Naive thymus-derived CD4-positive, alpha-beta T cell (primary cell): ENCODE measurements around the gene PPP5C. TPM values are rescaled to one million over a fixed set of nuclear protein-coding genes. Genes with fewer than 3 reads are reported as not detected.
"Not testable (repeated sequence)": the region's sequence is repeated elsewhere in the genome, so short reads cannot be mapped to it uniquely, and the experiment has no call there.

Experiments
- ATAC-seq: fragments of 150-1000 bp; cut with Tn5 transposase; 2 replicates; pipeline ENCODE4 v1.10.0; 2021; ENCODE audit warnings: mild to moderate bottlenecking, moderate library complexity
- CTCF ChIA-PET: fragments of 350-600 bp; sonication (Branson Sonifier 250); formaldehyde crosslinking; loops from one replicate; lab custom pipeline; 2021; ENCODE audit warnings: antibody characterized with exemption; lab: Charles Lee
- POLR2A ChIA-PET: fragments of 350-600 bp; sonication (Branson Sonifier 250); formaldehyde crosslinking; loops from one replicate; lab custom pipeline; 2021; ENCODE audit warnings: antibody characterized with exemption, inconsistent platforms; lab: Charles Lee
- DNase-seq, 9 donors: peaks; one replicate each; pipeline versions ENCODE4 v3.0.0 to v3.0.0-alpha.2; 2020 to 2022; ENCODE audit warnings: mixed read lengths in 1 of 9
- H3K27ac ChIP-seq: one replicate; pipeline ENCODE4 v1.7.0; 2013; ENCODE audit warnings: mild to moderate bottlenecking, low read depth, low read length, moderate library complexity
- H3K27me3 ChIP-seq, 2 donors: one replicate each; pipeline ENCODE4 v1.7.0; 2013; ENCODE audit warnings: low read length in 2 of 2, mild to moderate bottlenecking in 2 of 2, moderate library complexity in 2 of 2; ENCODE audit not compliant: control insufficient read depth in 2 of 2, insufficient read depth in 2 of 2
- H3K36me3 ChIP-seq, 3 experiments: 1 replicate in 2 of 3; 2 replicates in 1 of 3; pipeline ENCODE4 v1.7.0; 2013; ENCODE audit warnings: low read length in 3 of 3, mild to moderate bottlenecking in 3 of 3, moderate library complexity in 1 of 3; ENCODE audit not compliant: insufficient read depth in 3 of 3, control insufficient read depth in 2 of 3
- H3K4me1 ChIP-seq, 2 donors: one replicate each; pipeline ENCODE4 v1.7.0; 2013; ENCODE audit warnings: low read length in 2 of 2, mild to moderate bottlenecking in 2 of 2, moderate library complexity in 1 of 2; ENCODE audit not compliant: control insufficient read depth in 2 of 2, insufficient read depth in 2 of 2
- H3K4me3 ChIP-seq: 2 replicates; pipeline ENCODE4 v1.7.0; 2013; ENCODE audit warnings: mild to moderate bottlenecking, low read length
- H3K9me3 ChIP-seq, 3 experiments: 1 replicate in 2 of 3; 2 replicates in 1 of 3; pipeline ENCODE4 v1.7.0; 2013; ENCODE audit warnings: low read length in 3 of 3; ENCODE audit not compliant: control insufficient read depth in 2 of 3
- H3K27ac Mint-ChIP-seq, 9 donors: one replicate each; pipeline ENCODE4 v1.8.0; 2020 to 2022; ENCODE audit warnings: mixed read lengths in 9 of 9, mild to moderate bottlenecking in 8 of 9, moderate library complexity in 5 of 9, inconsistent platforms in 2 of 9
- H3K27me3 Mint-ChIP-seq, 5 donors: one replicate each; pipeline ENCODE4 v1.8.0; 2021 to 2022; ENCODE audit warnings: mixed read lengths in 5 of 5, mild to moderate bottlenecking in 1 of 5
- H3K36me3 Mint-ChIP-seq, 5 donors: one replicate each; pipeline ENCODE4 v1.8.0; 2020 to 2022; ENCODE audit warnings: mixed read lengths in 5 of 5, mild to moderate bottlenecking in 3 of 5, inconsistent platforms in 1 of 5
- H3K4me1 Mint-ChIP-seq, 7 donors: one replicate each; pipeline ENCODE4 v1.8.0; 2020 to 2022; ENCODE audit warnings: mixed read lengths in 7 of 7, mild to moderate bottlenecking in 3 of 7, inconsistent platforms in 1 of 7
- H3K4me3 Mint-ChIP-seq, 10 donors: one replicate each; pipeline ENCODE4 v1.8.0; 2020 to 2022; ENCODE audit warnings: mild to moderate bottlenecking in 10 of 10, mixed read lengths in 10 of 10, moderate library complexity in 6 of 10, inconsistent platforms in 2 of 10
- H3K9me3 Mint-ChIP-seq, 11 donors: one replicate each; pipeline ENCODE4 v1.8.0; 2020 to 2022; ENCODE audit warnings: mixed read lengths in 11 of 11, mild to moderate bottlenecking in 4 of 11, inconsistent platforms in 1 of 11, moderate library complexity in 1 of 11
- intact Hi-C, 2 donors: fragments of 100-400 bp; cut with micrococcal nuclease; formaldehyde crosslinking; loops; one replicate each; pipeline ENCODE4 v1.15.1; 2023
- polyA plus RNA-seq, 2 donors: library from polyadenylated mRNA; unstranded; fragments of 300-500 nt; fragmentation: Illumina TruSeq; gene quantifications; one replicate each; pipeline ENCODE4 v1.2.3, GENCODE V29; 2021
- total RNA-seq, 6 experiments: library from RNA in 5 of 6; stranded (reverse) in 5 of 6; gene quantifications; 1 replicate in 5 of 6; 2 replicates in 1 of 6; pipeline ENCODE4 v1.2.3 and lab custom pipeline; 2021 to 2026

The PPP5C gene
- total and polyA plus RNA-seq, 7 experiments from 2014 or later, result 17.4 to 107 (median 44.7) TPM

- H3K36me3 Mint-ChIP-seq, intact Hi-C loops, H3K9me3 Mint-ChIP-seq, DNase-seq, H3K27me3 ChIP-seq, H3K27me3 Mint-ChIP-seq, H3K4me3 ChIP-seq, H3K4me1 ChIP-seq, ATAC-seq, H3K27ac Mint-ChIP-seq, H3K36me3 ChIP-seq, H3K4me3 Mint-ChIP-seq, POLR2A ChIA-PET, H3K4me1 Mint-ChIP-seq, H3K27ac ChIP-seq, H3K9me3 ChIP-seq: not testable (repeated sequence)
- CTCF ChIA-PET, result interaction anchor here (0.6 to 0.7 kb wide), 3 partner anchors 30 to 280 kb away, joined by 3 to 5 read pairs (median 3); no protein-coding TSS in a partner anchor
Measured at GRCh38 chr19:46313540-46314469, 33.1 kb upstream of the PPP5C start.

- intact Hi-C loops, result no loop called here
- H3K27me3 ChIP-seq, result no peaks in the 10 kb centered on the region
- peaks cover 0 to 1% (median 0%) of the 10 kb centered on the region in 11 donors for H3K9me3 Mint-ChIP-seq
- no peak overlapping the region for H3K4me3 ChIP-seq
- ChIA-PET POLR2A (no interaction called here), CTCF (interaction anchor here (0.9 kb wide), 1 partner anchor 37 kb away, joined by 4 read pairs; no protein-coding TSS in a partner anchor)
- H3K27me3 Mint-ChIP-seq, result peaks cover 0 to 3% (median 0%) of the 10 kb centered on the region in 5 donors
- no peaks in the 10 kb centered on the region for H3K4me1 Mint-ChIP-seq
- DNase-seq, result no peak
- H3K27ac Mint-ChIP-seq, result peak overlapping the region in 1 of 9 donors; percentile 37
- no peaks in the 10 kb centered on the region for H3K9me3 ChIP-seq
- no peaks in the 10 kb centered on the region for H3K4me1 ChIP-seq
- no peak for ATAC-seq
- H3K36me3 Mint-ChIP-seq, result no peaks in the 10 kb centered on the region
- H3K4me3 Mint-ChIP-seq, result no peak overlapping the region
- H3K36me3 ChIP-seq, result no peaks in the 10 kb centered on the region
- H3K27ac ChIP-seq, result no peak overlapping the region
Measured at GRCh38 chr19:46317339-46317738, 29.5 kb upstream of the PPP5C start.

GRCh38 chr19:46319613-46320012, 27.3 kb upstream of the PPP5C start:
- H3K4me3 Mint-ChIP-seq, result no peak overlapping the region
- Histone ChIP-seq H3K36me3 (no peaks in the 10 kb centered on the region), H3K27ac (no peak overlapping the region), H3K4me3 (no peak overlapping the region), H3K4me1 (no peaks in the 10 kb centered on the region), H3K27me3 (no peaks in the 10 kb centered on the region), H3K9me3 (no peaks in the 10 kb centered on the region)
- POLR2A ChIA-PET, result no interaction called here
- DNase-seq (no peak), ATAC-seq (no peak)
- no peaks in the 10 kb centered on the region for H3K4me1 Mint-ChIP-seq
- H3K27ac Mint-ChIP-seq, result no peak overlapping the region
- H3K9me3 Mint-ChIP-seq, result peaks cover 0 to 1% (median 0%) of the 10 kb centered on the region in 11 donors
- H3K36me3 Mint-ChIP-seq, result peaks cover 0 to 3% (median 0%) of the 10 kb centered on the region in 5 donors
- intact Hi-C loops, result no loop called here
- CTCF ChIA-PET, result no interaction called here
- H3K27me3 Mint-ChIP-seq, result peaks cover 0 to 3% (median 0%) of the 10 kb centered on the region in 5 donors

DNA sequence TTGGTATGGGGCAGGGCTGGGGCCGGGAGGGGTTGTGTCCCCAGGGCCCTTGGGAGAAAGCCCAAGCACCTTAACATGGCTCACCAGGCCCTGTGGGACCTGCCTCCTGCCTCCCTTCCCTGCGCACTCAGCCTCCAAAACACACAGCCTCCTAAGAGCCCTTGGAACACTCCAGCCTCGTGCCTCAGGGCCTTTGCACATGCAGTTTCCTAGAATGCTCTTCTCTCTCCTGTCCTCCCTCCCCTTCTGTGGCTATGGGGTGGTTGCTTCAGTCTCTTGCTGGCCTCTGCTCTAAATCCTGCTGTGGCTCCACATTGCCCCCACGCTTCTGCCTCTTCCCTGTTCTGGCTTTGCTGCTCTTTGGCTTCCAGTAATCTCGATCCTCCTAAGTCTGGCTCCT, 26.3 kb upstream of the PPP5C start:
- H3K4me3 ChIP-seq, result no peak overlapping the region
- Mint-ChIP-seq H3K27ac (no peak overlapping the region), H3K4me1 (no peaks in the 10 kb centered on the region), H3K9me3 (peaks cover 0 to 3% (median 2%) of the 10 kb centered on the region in 11 donors), H3K27me3 (peaks cover 0 to 3% (median 0%) of the 10 kb centered on the region in 5 donors), H3K36me3 (peaks cover 0 to 3% (median 0%) of the 10 kb centered on the region in 5 donors), H3K4me3 (no peak overlapping the region)
- ATAC-seq (no peak), DNase-seq (no peak)
- H3K36me3 ChIP-seq, result no peaks in the 10 kb centered on the region
- CTCF ChIA-PET, result interaction anchor here (0.6 kb wide), 1 partner anchor 27 kb away, joined by 3 read pairs; the partner anchor contains the start of gene PPP5C
- no peaks in the 10 kb centered on the region for H3K4me1 ChIP-seq
- H3K27me3 ChIP-seq, result no peaks in the 10 kb centered on the region
- H3K9me3 ChIP-seq, result no peaks in the 10 kb centered on the region
- intact Hi-C loops, result no loop called here
- H3K27ac ChIP-seq, result no peak overlapping the region
- POLR2A ChIA-PET, result no interaction called here

GRCh38 chr19:46321653-46322052, 25.2 kb upstream of the PPP5C start:
- POLR2A ChIA-PET, result no interaction called here
- no peaks in the 10 kb centered on the region for H3K4me1 ChIP-seq
- H3K27me3 ChIP-seq, result no peaks in the 10 kb centered on the region
- H3K36me3 ChIP-seq, result no peaks in the 10 kb centered on the region
- intact Hi-C loops, result no loop called here
- no peak overlapping the region for H3K4me3 Mint-ChIP-seq
- H3K4me3 ChIP-seq, result no peak overlapping the region
- no peaks in the 10 kb centered on the region for H3K4me1 Mint-ChIP-seq
- H3K27ac ChIP-seq, result no peak overlapping the region
- CTCF ChIA-PET, result no interaction called here
- peaks cover 0 to 14% (median 12%) of the 10 kb centered on the region in 11 donors for H3K9me3 Mint-ChIP-seq
- H3K27me3 Mint-ChIP-seq, result peaks cover 0 to 3% (median 0%) of the 10 kb centered on the region in 5 donors
- DNase-seq, result no peak
- H3K36me3 Mint-ChIP-seq, result peaks cover 0 to 4% (median 0%) of the 10 kb centered on the region in 5 donors
- H3K27ac Mint-ChIP-seq, result no peak overlapping the region
- ATAC-seq, result no peak
- peaks cover 0 to 8% (median 0%) of the 10 kb centered on the region in 3 experiments for H3K9me3 ChIP-seq

- POLR2A ChIA-PET, H3K27me3 Mint-ChIP-seq: not testable (repeated sequence)
- H3K9me3 Mint-ChIP-seq, result peaks cover 0 to 26% (median 15%) of the 10 kb centered on the region in 11 donors
Measured at GRCh38 chr19:46323227-46323626, 23.7 kb upstream of the PPP5C start.

More at GRCh38 chr19:46323227-46323626, 23.7 kb upstream of the PPP5C start:
- H3K36me3 ChIP-seq, H3K4me1 Mint-ChIP-seq, intact Hi-C loops, ATAC-seq, H3K27ac ChIP-seq, H3K27ac Mint-ChIP-seq, H3K27me3 ChIP-seq, H3K4me1 ChIP-seq, H3K4me3 Mint-ChIP-seq, CTCF ChIA-PET, DNase-seq, H3K4me3 ChIP-seq: not testable (repeated sequence)
- H3K9me3 ChIP-seq, result peaks cover 0 to 21% (median 0%) of the 10 kb centered on the region in 3 experiments
- peaks cover 0 to 13% (median 0%) of the 10 kb centered on the region in 5 donors for H3K36me3 Mint-ChIP-seq
